Brain pericyte (primary cell): ENCODE data around the gene PBX1.

Experiments used
- DNase-seq: peaks from one replicate; pipeline ENCODE4 v3.0.0-alpha.2; 2012; ENCODE audit warnings: low read depth, low spot score

PBX1 gene

GRCh38 chr1:164806531-164806930 is 247.5 kb downstream of the PBX1 start:
- no peak for DNase-seq

GRCh38 chr1:164813776-164814175 is 254.8 kb downstream of the PBX1 start:
- DNase-seq, result no peak

DNA sequence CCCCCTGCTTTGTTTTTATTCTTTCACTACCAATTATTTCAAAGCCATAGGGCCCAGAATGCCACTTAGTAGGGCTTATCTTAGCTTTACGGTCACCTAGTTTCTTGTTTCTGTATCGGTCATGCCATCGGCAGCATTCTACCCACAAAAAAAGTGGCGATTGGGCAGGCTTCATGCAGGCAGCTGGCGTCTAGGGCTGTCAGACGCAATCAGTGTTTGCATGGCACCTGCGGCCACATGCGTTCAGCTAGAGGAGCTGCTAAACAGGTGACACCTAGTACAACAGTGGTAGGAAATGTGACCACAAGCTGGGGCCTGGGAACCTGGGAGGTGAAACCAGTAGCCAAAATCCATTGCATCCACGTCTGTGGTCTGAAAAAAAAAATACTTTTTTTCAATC is 262.7 kb downstream of the PBX1 start:
- DNase-seq, result no peak

DNA sequence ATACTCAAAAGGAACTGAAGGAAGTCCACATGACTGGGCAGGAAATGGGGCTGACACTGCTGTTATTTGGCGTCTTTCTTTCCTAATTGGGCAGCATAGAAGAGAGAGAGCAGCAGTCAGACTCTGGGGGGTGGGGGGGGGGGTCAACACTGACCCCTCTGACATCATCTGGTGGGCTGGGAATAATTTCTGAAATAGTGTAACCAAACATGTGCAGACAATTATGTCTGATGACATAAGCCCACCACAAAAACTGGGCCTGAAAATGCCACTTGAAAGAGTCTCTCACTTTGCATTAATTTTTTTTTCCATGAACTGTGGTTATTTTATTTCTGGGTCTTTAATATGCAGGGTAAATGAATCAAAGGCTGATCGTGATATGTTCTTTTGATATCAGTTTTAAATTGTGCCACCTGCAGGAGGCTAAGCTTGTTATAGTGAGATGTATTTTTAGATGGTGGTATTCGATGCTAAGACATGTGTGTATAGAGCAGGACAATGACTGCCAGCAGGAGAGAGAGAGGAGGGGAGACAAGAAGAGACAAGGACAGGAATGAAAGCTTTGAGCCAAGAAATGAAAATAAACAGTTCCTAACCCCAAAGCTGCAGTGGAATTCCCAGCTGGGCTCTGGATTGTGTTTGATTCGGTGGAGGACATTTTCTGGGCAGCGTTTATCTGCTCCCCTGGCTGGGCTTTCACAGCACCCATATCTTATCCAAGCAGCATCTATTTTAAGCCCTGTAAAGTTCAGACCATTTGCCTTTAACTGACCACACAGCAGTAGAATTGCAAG is 264.7 kb downstream of the PBX1 start:
- no peak for DNase-seq

DNA sequence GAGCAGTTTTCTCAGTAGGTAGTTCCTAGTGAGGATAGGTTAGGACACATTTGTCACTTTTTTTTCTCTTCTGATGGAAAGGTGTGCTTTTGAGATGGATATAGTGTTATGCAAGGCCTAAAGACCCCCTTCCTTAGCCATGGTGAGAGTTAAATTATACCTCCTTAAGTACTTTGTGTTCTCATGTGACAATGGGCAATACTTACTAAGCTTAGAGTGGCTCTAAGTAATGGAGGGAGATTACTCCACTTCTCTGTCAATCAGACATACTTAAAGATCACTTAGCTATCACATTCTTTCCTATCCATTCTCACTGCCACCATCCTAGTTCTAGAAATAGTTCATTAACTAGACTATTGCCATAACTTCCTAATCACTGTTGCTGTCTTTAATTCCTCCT is 265.6 kb downstream of the PBX1 start:
- DNase-seq, result no peak

- no peak for DNase-seq
Observed at GRCh38 chr1:164830628-164831027, 271.6 kb downstream of the PBX1 start.

GRCh38 chr1:164834641-164835040 is 275.7 kb downstream of the PBX1 start:
- DNase-seq, result no peak

GRCh38 chr1:164836614-164837018 is 277.6 kb downstream of the PBX1 start:
- DNase-seq, result no peak

DNA sequence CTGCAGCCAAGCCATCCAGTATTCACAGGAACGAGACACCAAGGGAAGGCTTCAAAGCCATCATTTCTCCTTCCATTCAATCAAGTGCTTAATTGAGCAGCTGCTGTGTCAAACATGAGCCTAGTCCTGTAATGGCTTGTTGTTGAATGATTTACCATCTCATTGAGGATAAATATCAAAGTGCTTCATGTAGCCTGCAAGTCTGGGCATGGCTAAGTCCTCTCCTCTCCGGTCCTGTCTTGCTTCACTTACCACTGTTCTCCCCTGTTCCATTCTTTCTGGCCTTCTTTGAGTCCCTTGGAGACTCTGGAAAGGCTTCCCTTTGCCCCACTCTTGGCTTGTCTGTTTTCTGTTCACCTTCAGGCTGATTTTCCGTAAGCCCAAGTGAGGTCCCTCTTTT is 279.8 kb downstream of the PBX1 start:
- no peak for DNase-seq

DNA sequence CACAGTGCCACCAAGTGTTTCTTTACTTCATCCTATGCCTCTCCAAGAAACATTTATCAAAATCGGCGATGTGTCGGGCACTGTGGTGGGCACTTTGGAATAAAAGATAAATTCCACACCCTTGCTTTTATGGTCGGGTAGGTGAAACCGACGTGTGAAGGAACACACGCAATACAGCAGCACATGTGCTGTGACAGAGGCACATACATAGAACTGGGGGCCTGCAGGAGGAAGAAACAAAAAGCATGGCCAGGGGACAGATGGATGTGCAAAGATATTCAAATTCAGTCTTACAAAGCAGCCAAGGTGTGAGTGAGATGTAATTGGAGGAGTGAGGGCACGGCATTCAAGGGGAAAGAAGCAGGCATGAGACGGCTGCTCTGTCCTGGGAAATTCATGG is 282.0 kb downstream of the PBX1 start:
- DNase-seq, result no peak

DNA sequence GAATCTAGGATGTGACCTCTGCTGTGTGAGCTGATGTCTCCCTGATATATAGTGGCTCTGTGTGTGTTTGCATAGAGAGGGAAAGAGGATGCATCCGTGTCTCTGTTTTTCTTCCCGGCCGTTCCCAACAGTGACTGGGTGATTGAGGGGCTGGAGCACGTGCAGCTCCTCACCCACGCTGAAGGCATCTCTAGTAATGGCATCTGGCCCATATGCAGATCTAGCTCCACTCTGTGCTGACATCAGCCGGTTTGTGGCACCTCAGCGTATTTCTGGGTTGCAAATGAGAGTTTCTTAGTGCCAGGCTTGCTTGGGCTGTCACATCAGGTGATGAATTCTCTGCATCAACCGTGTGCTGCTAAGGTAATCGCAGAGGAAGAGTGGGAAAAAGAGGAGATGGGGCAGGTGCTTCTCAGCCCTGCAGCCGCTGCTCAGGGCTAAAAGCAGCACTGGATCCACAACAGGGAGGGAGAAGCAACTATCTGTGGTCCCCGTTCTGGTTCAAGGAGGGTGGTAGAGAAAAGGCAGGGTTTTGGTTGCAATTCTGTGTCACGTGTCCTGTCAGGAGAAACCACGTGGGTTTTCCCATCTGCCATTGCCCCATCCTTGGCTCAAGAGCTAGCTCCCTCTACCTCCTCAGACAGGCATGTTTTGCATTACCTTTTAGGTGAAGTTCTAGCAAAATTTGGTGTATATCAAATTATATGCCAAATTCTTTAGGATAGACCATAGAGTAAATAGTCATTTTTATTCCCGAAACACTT is 282.9 kb downstream of the PBX1 start:
- DNase-seq, result no peak

DNA sequence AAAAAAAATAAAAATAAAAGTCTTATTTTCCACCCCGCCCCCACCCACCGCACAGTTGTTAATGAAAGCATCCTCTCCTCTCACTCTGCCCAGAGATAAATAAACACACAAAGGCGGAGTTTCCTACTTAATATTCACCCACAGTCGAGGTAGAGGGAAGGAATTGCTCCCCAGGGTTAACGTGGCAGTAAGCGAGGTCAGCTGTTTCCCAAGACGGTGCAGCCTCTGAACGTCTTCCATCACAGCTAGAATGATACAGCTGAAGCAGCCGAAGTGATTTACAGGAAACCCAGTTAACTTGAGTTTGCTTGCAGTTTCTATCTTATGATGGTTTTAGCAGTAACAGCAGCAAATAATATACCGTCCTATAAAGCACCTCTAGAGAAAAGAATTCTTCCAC is 283.9 kb downstream of the PBX1 start:
- no peak for DNase-seq

- DNase-seq, result no peak
Observed at GRCh38 chr1:164843743-164844500, 284.9 kb downstream of the PBX1 start.

- DNase-seq, result no peak
Observed at GRCh38 chr1:164846731-164847691, 288.0 kb downstream of the PBX1 start.

- no peak for DNase-seq
Observed at GRCh38 chr1:164853146-164853545, 294.2 kb downstream of the PBX1 start.

DNA sequence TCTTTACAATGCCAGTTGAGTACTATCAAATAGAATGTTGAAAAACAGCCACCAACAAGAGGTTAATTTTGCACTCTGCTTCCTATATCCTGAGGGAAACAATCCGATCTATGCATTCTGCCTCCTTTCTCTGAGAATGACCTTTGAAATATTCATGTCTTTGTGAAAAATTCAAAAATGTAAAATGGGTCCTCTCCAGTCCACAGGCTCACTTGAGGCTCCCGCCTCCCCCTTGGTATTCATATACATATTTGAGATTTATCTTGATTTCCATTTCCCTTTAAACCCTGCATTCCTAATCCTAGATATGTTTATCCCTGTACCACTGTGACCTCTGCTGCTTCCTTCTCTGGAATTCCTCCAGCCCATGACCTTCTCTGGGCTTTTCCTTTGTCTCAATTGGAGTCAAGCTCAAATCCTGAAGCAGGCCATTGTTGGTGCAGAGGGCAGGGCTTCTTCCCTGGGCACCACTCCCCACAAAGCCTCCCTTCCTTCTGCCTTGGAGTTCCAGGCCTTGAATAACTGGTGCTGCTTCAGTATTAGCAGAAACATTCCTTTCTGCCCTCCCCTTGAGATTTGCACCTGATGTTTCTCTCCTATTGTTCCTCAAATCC is 296.8 kb downstream of the PBX1 start:
- DNase-seq, result no peak

- DNase-seq, result no peak
Observed at GRCh38 chr1:164856381-164856780, 297.4 kb downstream of the PBX1 start.

GRCh38 chr1:164857439-164857838 is 298.5 kb downstream of the PBX1 start:
- DNase-seq, result no peak

GRCh38 chr1:164858096-164858632 is 299.2 kb downstream of the PBX1 start:
- no peak for DNase-seq

DNA sequence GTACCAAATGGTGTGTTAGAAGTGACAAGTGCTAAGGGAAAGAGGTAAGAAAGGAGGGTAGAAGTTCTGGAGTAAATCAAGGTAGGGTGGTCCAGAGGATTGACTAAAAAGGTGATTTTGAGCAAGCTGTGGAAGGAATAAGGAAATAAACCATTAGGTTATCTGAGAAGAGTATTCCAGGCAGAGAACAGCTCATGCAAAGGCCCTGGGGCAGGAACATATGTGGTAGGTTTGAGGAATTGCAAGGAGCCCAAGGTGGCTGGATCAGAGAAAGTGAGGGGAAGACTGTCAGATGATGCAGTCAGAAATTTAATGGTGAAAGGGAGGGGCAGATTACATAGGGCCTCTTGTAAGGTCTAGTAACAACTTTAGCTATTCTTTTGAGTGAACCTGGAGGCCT is 302.6 kb downstream of the PBX1 start:
- DNase-seq, result no peak

GRCh38 chr1:164863056-164863455 is 304.1 kb downstream of the PBX1 start:
- DNase-seq, result no peak
